Neural crest cell (in vitro differentiated cells): ENCODE measurements around the gene AJAP1. TPM values are rescaled to one million over a fixed set of nuclear protein-coding genes. Genes with fewer than 3 reads are reported as not detected.

Experiments used
- DNase-seq: peaks from one replicate; pipeline ENCODE4 v3.0.0; 2021; ENCODE audit warnings: low read depth, mixed read lengths, low spot score
- H3K27ac Mint-ChIP-seq: one replicate; pipeline ENCODE4 v1.8.0; 2021; ENCODE audit warnings: mild to moderate bottlenecking, mixed read lengths; ENCODE audit not compliant: unreplicated experiment
- H3K27me3 Mint-ChIP-seq: 2 replicates; pipeline ENCODE4 v1.8.0; 2021; ENCODE audit warnings: low read depth, mild to moderate bottlenecking, mixed read lengths
- H3K36me3 Mint-ChIP-seq: 2 replicates; pipeline ENCODE4 v1.8.0; 2021; ENCODE audit warnings: low read depth, mild to moderate bottlenecking, mixed read lengths
- H3K4me1 Mint-ChIP-seq: 2 replicates; pipeline ENCODE4 v1.8.0; 2021; ENCODE audit warnings: mixed read lengths
- H3K4me3 Mint-ChIP-seq: one replicate; pipeline ENCODE4 v1.8.0; 2021; ENCODE audit warnings: mild to moderate bottlenecking, mixed read lengths
- H3K9me3 Mint-ChIP-seq: 2 replicates; pipeline ENCODE4 v1.8.0; 2021; ENCODE audit warnings: mixed read lengths
- total RNA-seq: library from RNA; stranded (reverse); gene quantifications from 2 replicates; pipeline ENCODE4 v1.2.1, GENCODE V29; 2021
- TF ChIP-seq, protein P1 (sequence below): fragments of 200-600 bp; sonication (generic); conservative IDR thresholded peaks from 2 replicates; pipeline ENCODE4 v1.5.0; 2021; ENCODE audit warnings: antibody characterized with exemption, mild to moderate bottlenecking

The AJAP1 gene
- total RNA-seq, 1 donor from 2014 or later: 1.4 TPM

- Mint-ChIP-seq H3K4me1 (no peaks in the 10 kb centered on the region), H3K27ac (peak overlapping the region; percentile 43), H3K27me3 (no peaks in the 10 kb centered on the region), H3K9me3 (no peaks in the 10 kb centered on the region), H3K4me3 (no peak overlapping the region), H3K36me3 (no peaks in the 10 kb centered on the region)
- no peak for DNase-seq
- TF ChIP-seq, protein P1, sequence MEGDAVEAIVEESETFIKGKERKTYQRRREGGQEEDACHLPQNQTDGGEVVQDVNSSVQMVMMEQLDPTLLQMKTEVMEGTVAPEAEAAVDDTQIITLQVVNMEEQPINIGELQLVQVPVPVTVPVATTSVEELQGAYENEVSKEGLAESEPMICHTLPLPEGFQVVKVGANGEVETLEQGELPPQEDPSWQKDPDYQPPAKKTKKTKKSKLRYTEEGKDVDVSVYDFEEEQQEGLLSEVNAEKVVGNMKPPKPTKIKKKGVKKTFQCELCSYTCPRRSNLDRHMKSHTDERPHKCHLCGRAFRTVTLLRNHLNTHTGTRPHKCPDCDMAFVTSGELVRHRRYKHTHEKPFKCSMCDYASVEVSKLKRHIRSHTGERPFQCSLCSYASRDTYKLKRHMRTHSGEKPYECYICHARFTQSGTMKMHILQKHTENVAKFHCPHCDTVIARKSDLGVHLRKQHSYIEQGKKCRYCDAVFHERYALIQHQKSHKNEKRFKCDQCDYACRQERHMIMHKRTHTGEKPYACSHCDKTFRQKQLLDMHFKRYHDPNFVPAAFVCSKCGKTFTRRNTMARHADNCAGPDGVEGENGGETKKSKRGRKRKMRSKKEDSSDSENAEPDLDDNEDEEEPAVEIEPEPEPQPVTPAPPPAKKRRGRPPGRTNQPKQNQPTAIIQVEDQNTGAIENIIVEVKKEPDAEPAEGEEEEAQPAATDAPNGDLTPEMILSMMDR: no peak
These were observed 81.8 kb downstream of the AJAP1 start for GRCh38 chr1:4736254-4736653.

GRCh38 chr1:4741876-4742423, 87.5 kb downstream of the AJAP1 start:
- Mint-ChIP-seq H3K36me3 (no peaks in the 10 kb centered on the region), H3K9me3 (no peaks in the 10 kb centered on the region), H3K27me3 (no peaks in the 10 kb centered on the region), H3K4me1 (no peaks in the 10 kb centered on the region), H3K4me3 (no peak overlapping the region), H3K27ac (no peak overlapping the region)
- TF ChIP-seq, protein P1: no peak
- DNase-seq: no peak

GRCh38 chr1:4743978-4744750, 89.8 kb downstream of the AJAP1 start:
- Mint-ChIP-seq H3K9me3 (no peaks in the 10 kb centered on the region), H3K27me3 (no peaks in the 10 kb centered on the region), H3K27ac (no peak overlapping the region), H3K4me3 (no peak overlapping the region), H3K36me3 (no peaks in the 10 kb centered on the region), H3K4me1 (no peaks in the 10 kb centered on the region)
- no peak for DNase-seq
- TF ChIP-seq, protein P1: no peak

- H3K9me3 Mint-ChIP-seq: no peaks in the 10 kb centered on the region
- no peaks in the 10 kb centered on the region for H3K36me3 Mint-ChIP-seq
- no peak for DNase-seq
- H3K27ac Mint-ChIP-seq: no peak overlapping the region
- TF ChIP-seq, protein P1: no peak
- no peaks in the 10 kb centered on the region for H3K4me1 Mint-ChIP-seq
- H3K27me3 Mint-ChIP-seq: no peaks in the 10 kb centered on the region
- H3K4me3 Mint-ChIP-seq: no peak overlapping the region
These were observed 91.2 kb downstream of the AJAP1 start for GRCh38 chr1:4745560-4745959.

DNA sequence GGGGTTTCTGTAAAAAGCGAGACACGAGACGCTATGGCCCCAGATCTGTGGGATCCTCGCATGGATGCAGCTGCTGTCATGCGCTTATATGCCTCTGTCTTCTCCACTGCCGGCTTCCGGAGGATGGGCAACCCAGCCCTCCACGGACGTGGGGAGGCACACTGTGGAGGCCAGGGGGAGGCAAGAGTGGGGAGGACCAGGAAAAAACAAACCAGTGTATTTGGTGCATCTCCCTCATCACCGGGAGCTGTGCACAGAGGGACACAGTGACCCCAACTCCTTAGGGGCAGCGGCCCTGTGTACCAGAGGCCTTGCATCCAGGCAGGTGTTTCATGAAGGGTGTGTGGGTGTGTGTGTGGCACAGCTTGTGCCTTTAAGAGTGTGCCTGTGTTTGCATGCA, 95.0 kb downstream of the AJAP1 start:
- Mint-ChIP-seq H3K4me3 (no peak overlapping the region), H3K27ac (no peak overlapping the region), H3K9me3 (peaks cover 7% of the 10 kb centered on the region), H3K36me3 (peaks cover 3% of the 10 kb centered on the region), H3K27me3 (no peaks in the 10 kb centered on the region), H3K4me1 (peaks cover 21% of the 10 kb centered on the region)
- TF ChIP-seq, protein P1: no peak
- DNase-seq: no peak
